ENCODE data around the gene DYNC2H1. TPM values are rescaled to one million over a fixed set of nuclear protein-coding genes. Genes with fewer than 3 reads are reported as not detected.

DYNC2H1 gene
- total RNA-seq, 6 experiments from 2014 or later, result 10.9 to 14.0 (median 12.3) TPM

DNA sequence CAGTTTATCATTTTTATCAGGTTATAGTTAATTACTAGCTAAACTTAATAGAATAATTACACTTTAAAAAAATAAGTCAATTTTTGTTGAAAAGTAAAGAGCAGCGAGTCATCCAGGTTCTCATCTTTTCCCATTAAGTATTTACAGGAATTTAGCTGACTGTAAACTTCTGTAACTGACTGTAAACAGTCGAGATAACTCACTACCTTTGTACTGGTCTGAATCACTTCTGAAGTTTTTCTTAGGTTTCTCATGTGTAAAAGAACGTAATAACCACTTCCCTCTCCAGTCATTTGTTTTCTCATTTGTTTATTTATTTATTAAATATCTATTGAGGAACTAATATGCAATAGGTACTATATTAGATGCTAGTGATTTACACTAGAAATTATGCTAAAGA, 270.8 kb downstream of the DYNC2H1 start:
- no peak for TF ChIP-seq CTCF (IDR thresholded peaks at IDR 0.05)
- no peaks in the 10 kb centered on the region for H3K27me3 Mint-ChIP-seq (ENCODE audit: insufficient read depth)
- H3K4me3 Mint-ChIP-seq, result no peak overlapping the region
- H3K4me1 Mint-ChIP-seq (ENCODE audit: low read depth), result peaks cover 32% of the 10 kb centered on the region
- DNase-seq, result peak; percentile 8
- H3K36me3 Mint-ChIP-seq (ENCODE audit: low read depth), result peaks cover 17% of the 10 kb centered on the region
- H3K9me3 Mint-ChIP-seq, result peaks cover 7% of the 10 kb centered on the region
- H3K27ac Mint-ChIP-seq, result no peak overlapping the region

DNA sequence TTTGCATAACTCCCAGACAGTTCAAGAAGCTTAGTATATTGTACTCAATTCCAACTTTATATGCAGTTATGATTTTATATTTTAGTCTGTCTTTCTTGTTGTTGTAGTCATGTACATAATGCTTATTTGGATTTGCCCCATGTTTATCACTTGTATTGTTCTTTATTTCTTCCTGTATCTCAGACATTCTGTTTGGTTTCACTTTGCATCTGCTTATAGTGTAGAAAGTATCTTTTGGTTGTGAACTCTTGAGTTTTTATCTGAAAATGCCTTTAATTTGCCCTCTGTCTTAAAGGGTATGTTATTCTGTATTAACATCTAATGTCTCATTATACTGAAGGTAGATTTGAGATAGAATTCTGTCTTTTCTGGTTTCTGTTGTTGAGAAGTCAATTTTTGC, 275.4 kb downstream of the DYNC2H1 start:
- no peak for TF ChIP-seq CTCF (IDR thresholded peaks at IDR 0.05)
- Mint-ChIP-seq H3K36me3 (ENCODE audit: low read depth) (peaks cover 14% of the 10 kb centered on the region), H3K4me3 (peak overlapping the region; percentile 77), H3K4me1 (ENCODE audit: low read depth) (peaks cover 30% of the 10 kb centered on the region), H3K9me3 (no peaks in the 10 kb centered on the region), H3K27me3 (ENCODE audit: insufficient read depth) (no peaks in the 10 kb centered on the region), H3K27ac (peak overlapping the region; percentile 56)
- no peak for DNase-seq

GRCh38 chr11:103395612-103396011, 286.4 kb downstream of the DYNC2H1 start:
- peak; percentile 86 for DNase-seq
- Mint-ChIP-seq H3K9me3 (no peaks in the 10 kb centered on the region; the same call in 1 of the 2 replicates), H3K4me1 (ENCODE audit: low read depth) (peaks cover 31% of the 10 kb centered on the region), H3K4me3 (peak overlapping the region; percentile 50), H3K36me3 (ENCODE audit: low read depth) (peaks cover 20% of the 10 kb centered on the region), H3K27ac (peak overlapping the region; percentile 92), H3K27me3 (ENCODE audit: insufficient read depth) (peaks cover 1% of the 10 kb centered on the region; the same call in 1 of the 2 replicates)
- no peak for TF ChIP-seq CTCF (IDR thresholded peaks at IDR 0.05)

DNA sequence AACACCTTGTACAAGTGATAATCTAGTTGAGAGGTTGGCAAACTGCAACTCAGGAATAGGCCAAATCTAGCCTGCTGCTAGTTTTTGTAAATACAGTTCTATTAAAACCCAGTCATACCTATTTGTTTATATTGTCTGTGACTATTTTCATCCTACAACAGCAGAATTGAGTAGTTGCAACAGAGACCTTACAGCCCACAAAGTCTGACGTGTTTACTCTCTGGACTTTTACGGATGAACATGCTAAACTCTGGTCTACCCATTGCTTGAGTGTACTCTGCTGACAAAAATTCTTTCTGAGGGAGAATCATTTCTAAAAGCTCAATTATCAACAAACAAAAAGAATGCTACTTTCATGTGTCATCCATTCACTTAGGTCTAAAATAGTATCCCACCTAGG, 287.0 kb downstream of the DYNC2H1 start:
- Mint-ChIP-seq H3K27me3 (ENCODE audit: insufficient read depth) (peaks cover 1% of the 10 kb centered on the region; the same call in 1 of the 2 replicates), H3K27ac (peak overlapping the region; percentile 92), H3K9me3 (no peaks in the 10 kb centered on the region; the same call in 1 of the 2 replicates), H3K4me1 (ENCODE audit: low read depth) (peaks cover 31% of the 10 kb centered on the region), H3K36me3 (ENCODE audit: low read depth) (peaks cover 22% of the 10 kb centered on the region), H3K4me3 (peak overlapping the region; percentile 50)
- TF ChIP-seq CTCF (IDR thresholded peaks at IDR 0.05), result no peak
- DNase-seq, result peak; percentile 69

DNA sequence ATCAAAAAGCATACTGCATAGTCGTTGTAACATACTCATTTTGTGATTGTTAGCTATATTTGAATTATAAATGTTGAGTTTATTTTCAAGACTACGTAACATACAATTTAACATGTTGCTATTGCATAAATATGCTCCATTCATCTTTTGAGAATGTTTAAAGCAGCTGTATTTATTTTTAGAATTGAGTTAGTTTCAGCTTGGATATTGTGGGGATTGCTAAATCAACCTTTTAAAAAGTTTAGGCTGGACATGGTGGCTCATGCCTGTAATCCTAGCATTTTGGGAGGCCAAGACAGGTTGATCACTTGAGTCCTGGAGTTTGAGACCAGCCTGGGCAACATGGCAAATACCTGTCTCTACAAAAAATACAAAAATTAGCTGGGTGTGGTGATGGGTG, 288.1 kb downstream of the DYNC2H1 start:
- no peak for TF ChIP-seq CTCF (IDR thresholded peaks at IDR 0.05)
- Mint-ChIP-seq H3K4me3 (no peak overlapping the region), H3K4me1 (ENCODE audit: low read depth) (peaks cover 31% of the 10 kb centered on the region), H3K36me3 (ENCODE audit: low read depth) (peaks cover 26% of the 10 kb centered on the region), H3K27ac (no peak overlapping the region; the same call in 1 of the 2 replicates), H3K27me3 (ENCODE audit: insufficient read depth) (peaks cover 1% of the 10 kb centered on the region; the same call in 1 of the 2 replicates), H3K9me3 (no peaks in the 10 kb centered on the region; the same call in 1 of the 2 replicates)
- peak; percentile 10 for DNase-seq

All from HFFc6 (cell line).